GM18502 (cell line): ENCODE data around the gene TBC1D14.
"Not testable (repeated sequence)": the region's sequence is repeated elsewhere in the genome, so short reads cannot be mapped to it uniquely, and the experiment has no call there.

Experiments used
- ATAC-seq: cut with Tn5 transposase; IDR thresholded peaks from one replicate; pipeline ENCODE4 v1.9.1; 2021; ENCODE audit warnings: mild to moderate bottlenecking; ENCODE audit not compliant: unreplicated experiment, poor library complexity

The TBC1D14 gene

GRCh38 chr4:7073526-7074390, 164.1 kb downstream of the TBC1D14 start:
- no peak for ATAC-seq

GRCh38 chr4:7074426-7074825, 164.8 kb downstream of the TBC1D14 start:
- no peak for ATAC-seq

DNA sequence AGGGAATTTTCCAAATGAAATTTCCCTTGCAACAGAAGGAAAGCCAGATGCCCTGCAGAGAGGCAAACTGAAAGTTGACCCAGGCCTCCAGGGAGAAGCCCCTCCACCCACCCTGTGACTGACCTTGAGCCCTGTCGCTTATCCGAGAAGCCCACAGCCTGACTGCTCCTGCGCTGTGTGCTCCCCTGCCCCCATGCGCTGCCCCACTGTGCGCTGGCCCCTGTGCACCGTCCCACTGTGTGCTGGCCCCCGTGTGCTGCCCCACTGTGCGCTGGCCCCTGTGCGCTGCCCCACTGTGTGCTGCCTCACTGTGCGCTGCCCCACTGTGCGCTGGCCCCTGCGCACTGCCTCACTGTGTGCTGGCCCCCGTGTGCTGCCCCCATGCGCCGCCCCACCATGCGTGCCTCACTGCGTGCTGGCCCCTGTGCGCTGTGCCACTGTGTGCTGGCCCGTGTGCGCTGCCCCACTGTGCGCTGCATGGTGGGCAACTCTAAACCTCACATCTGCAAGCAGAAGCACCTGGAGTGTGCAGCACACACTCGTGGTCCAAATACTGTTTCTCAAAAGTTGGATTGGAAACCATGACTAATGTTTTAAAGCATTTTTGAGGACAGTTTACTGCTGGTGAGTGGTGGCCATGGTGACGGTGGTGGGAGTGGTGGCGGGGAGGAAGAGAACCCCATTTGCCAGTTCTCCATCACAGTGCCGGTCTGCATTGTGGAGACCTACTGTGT, 166.5 kb downstream of the TBC1D14 start:
- ATAC-seq = no peak

DNA sequence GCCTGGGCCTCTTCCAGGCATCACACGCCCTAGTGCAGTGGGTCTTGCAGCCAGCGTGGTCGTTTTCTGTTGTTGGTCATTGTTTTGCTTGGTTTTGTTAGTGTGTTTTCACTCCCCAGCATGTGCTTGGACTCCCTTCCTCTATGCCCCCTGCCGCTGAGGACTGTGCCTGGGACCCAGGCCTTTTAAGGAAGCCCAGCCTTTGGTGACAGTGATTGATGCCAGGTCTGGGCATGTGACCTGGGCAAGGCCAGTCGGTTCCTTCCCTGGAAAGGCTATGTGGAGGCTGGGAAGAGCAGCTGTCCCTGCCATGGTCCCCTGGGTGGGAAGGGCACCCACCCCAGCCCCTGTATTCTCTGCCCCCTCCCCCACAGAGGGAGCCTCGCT, 167.1 kb downstream of the TBC1D14 start:
- no peak for ATAC-seq

DNA sequence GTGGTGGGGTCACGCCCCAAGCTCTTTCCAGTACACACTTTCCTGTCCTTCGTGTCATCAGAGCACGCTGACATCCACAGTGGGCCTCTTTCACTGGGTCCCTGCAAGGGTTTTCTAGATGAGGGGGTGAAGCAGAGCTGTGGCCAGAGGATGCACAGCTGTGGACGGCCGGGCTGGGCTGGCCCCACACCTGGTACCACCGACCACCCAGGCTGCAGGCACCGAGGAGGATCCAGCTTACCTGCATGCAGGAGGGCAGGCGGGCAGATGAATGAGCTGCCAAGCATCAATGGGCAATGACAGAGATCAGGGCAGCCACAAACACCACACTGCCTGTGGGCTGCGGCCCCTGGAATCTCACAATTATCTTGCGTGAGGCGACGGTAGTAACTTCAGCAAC, 167.7 kb downstream of the TBC1D14 start:
- no peak for ATAC-seq

DNA sequence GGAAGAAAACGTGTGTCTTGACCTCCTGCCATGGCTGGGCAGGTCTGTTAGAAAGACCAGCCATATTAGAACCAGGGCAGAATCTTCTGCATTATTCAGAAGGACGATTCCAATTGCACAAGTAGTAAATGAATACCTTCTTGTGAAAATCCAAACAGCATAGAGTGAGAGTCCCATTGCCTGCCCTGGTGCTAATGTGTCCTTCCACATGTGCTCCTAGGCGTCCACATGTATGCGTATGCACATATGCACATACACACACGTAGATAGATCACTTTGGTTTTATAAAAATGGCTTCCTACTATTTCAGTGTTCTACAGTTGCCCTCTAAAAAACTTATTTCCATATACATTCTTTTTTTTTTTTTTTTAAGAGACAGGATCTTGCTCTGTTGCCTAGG, 168.4 kb downstream of the TBC1D14 start:
- no peak for ATAC-seq

GRCh38 chr4:7079483-7079882, 169.9 kb downstream of the TBC1D14 start:
- not testable (repeated sequence) for ATAC-seq

DNA sequence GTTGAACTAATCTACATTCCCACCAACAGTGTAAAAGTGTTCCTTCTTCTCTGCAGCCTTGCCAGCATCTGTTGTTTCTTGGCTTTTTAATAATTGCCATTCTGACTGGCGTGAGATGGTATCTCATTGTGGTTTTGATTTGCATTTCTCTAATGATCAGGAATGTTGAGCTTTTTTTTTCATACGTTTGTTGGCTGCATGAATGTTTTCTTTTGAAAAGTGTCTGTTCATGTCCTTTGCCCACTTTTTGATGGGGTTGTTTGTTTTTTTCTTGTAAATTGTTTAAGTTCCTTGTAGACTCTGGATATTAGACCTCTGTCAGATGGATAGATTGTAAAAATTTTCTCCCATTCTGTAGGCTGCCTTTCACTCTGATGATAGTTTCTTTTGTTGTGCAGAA, 170.3 kb downstream of the TBC1D14 start:
- not testable (repeated sequence) for ATAC-seq
